GM23248 (cell line): Measurements from ENCODE around the gene ZNF407. TPM values are rescaled to one million over a fixed set of nuclear protein-coding genes. Genes with fewer than 3 reads are reported as not detected.
"Not testable (repeated sequence)": the region's sequence is repeated elsewhere in the genome, so short reads cannot be mapped to it uniquely, and the experiment has no call there.

Experiments used
- DNase-seq: peaks from one replicate; pipeline ENCODE4 v3.0.0-alpha.2; 2015
- H2AFZ ChIP-seq: fragments of 200-600 bp; sonication (generic); 2 replicates; pipeline ENCODE4 v1.6.1; 2016; ENCODE audit warnings: antibody characterized with exemption
- H3F3A ChIP-seq: fragments of 200-600 bp; sonication (generic); 2 replicates; pipeline ENCODE4 v1.6.1; 2016; ENCODE audit warnings: mild to moderate bottlenecking, antibody characterized with exemption, mixed run types; ENCODE audit not compliant: insufficient read depth
- H3K27ac ChIP-seq: fragments of 200-600 bp; sonication (generic); 2 replicates; pipeline ENCODE4 v1.5.1; 2016; ENCODE audit warnings: mild to moderate bottlenecking
- H3K27me3 ChIP-seq: fragments of 200-600 bp; sonication (generic); replicated peaks from 2 replicates; pipeline ENCODE4 v1.6.1; 2016; ENCODE audit warnings: mild to moderate bottlenecking; ENCODE audit not compliant: insufficient read depth
- H3K36me3 ChIP-seq: fragments of 200-600 bp; sonication (generic); 2 replicates; pipeline ENCODE4 v1.6.1; 2016; ENCODE audit warnings: low read depth, mild to moderate bottlenecking
- H3K4me1 ChIP-seq: fragments of 200-600 bp; sonication (generic); 2 replicates; pipeline ENCODE4 v1.6.1; 2016; ENCODE audit warnings: mild to moderate bottlenecking; ENCODE audit not compliant: insufficient read depth
- H3K4me2 ChIP-seq: fragments of 200-600 bp; sonication (generic); one replicate; pipeline ENCODE4 v1.6.1; 2016; ENCODE audit warnings: mild to moderate bottlenecking; ENCODE audit not compliant: unreplicated experiment
- H3K4me3 ChIP-seq: fragments of 200-600 bp; sonication (generic); 2 replicates; pipeline ENCODE4 v1.5.1; 2016; ENCODE audit warnings: mild to moderate bottlenecking
- H3K79me2 ChIP-seq: fragments of 200-600 bp; sonication (generic); 2 replicates; pipeline ENCODE4 v1.6.1; 2016; ENCODE audit warnings: mild to moderate bottlenecking; ENCODE audit not compliant: insufficient read depth
- H3K9ac ChIP-seq: fragments of 200-600 bp; sonication (generic); 2 replicates; pipeline ENCODE4 v1.6.1; 2016; ENCODE audit warnings: mild to moderate bottlenecking
- H3K9me2 ChIP-seq: fragments of 200-600 bp; sonication (generic); 2 replicates; pipeline ENCODE4 v1.6.1; 2016; ENCODE audit warnings: mixed run types, mild to moderate bottlenecking, moderate library complexity; ENCODE audit not compliant: insufficient read depth
- H3K9me3 ChIP-seq: fragments of 200-600 bp; sonication (generic); one replicate; pipeline ENCODE4 v1.6.1; 2017; ENCODE audit warnings: low read depth
- H4K20me1 ChIP-seq: fragments of 200-600 bp; sonication (generic); 2 replicates; pipeline ENCODE4 v1.6.0; 2016; ENCODE audit not compliant: insufficient read depth
- EZH2 ChIP-seq: fragments of 200-600 bp; sonication (generic); IDR thresholded peaks from 2 replicates; pipeline ENCODE4 v1.6.1; 2018; ENCODE audit warnings: antibody characterized with exemption, mild to moderate bottlenecking; ENCODE audit not compliant: insufficient read depth, poor library complexity, severe bottlenecking
- EZH2phosphoT487 ChIP-seq: fragments of 200-600 bp; sonication (generic); IDR thresholded peaks from 2 replicates; pipeline ENCODE4 v1.6.1; 2018; ENCODE audit warnings: antibody characterized with exemption, moderate library complexity, mild to moderate bottlenecking, low read depth; ENCODE audit not compliant: insufficient read depth
- WGBS, 2 experiments: methylation state at CpG; one replicate each; pipeline ENCODE4 v1.1.6; 2015 to 2017; ENCODE audit warnings: low lambda C conversion rate in 2 of 2, low coverage in 1 of 2; ENCODE audit errors: missing lambda C conversion rate in 2 of 2; 5-methylcytosine and 5-hydroxymethylcytosine counted together
- in situ Hi-C: fragments of 300-500 bp; cut with MboI; formaldehyde crosslinking; loops from 2 replicates; pipeline ENCODE4 v1.15.0; 2020
- polyA plus RNA-seq: library from polyadenylated mRNA; unstranded; fragments of >200 nt; fragmentation: Nextera tagmentation; extraction: Ambion mirVana; gene quantifications from 2 replicates; pipeline ENCODE4 v1.2.1, GENCODE V29; 2016
- total RNA-seq: library from RNA; depleted of rRNA; stranded (reverse); fragments of >200 nt; shearing (Covaris generic); gene quantifications from 2 replicates; pipeline ENCODE4 v1.2.3, GENCODE V29; 2014

Gene ZNF407
- total and polyA plus RNA-seq, 2 experiments from 2014 or later, result 2.6 to 6.3 TPM

GRCh38 chr18:74967979-74968378 lies 370.3 kb downstream of the ZNF407 start:
- Histone ChIP-seq H4K20me1 (no peaks in the 10 kb centered on the region), H2AFZ (no peak overlapping the region), H3K27ac (no peak overlapping the region), H3K36me3 (no peaks in the 10 kb centered on the region), H3K79me2 (no peaks in the 10 kb centered on the region), H3K9me3 (no peaks in the 10 kb centered on the region), H3K4me1 (no peaks in the 10 kb centered on the region), H3K9me2 (no peaks in the 10 kb centered on the region), H3K4me3 (no peak overlapping the region), H3K27me3 (no peaks in the 10 kb centered on the region), H3F3A (no peaks in the 10 kb centered on the region), H3K9ac (no peak overlapping the region), H3K4me2 (no peak overlapping the region)
- no peak for TF ChIP-seq EZH2phosphoT487
- no peak for TF ChIP-seq EZH2
- no peak for DNase-seq
- 92 to 95% methylated on average over 2 of the region's 2 CpGs for WGBS, 2 experiments
- in situ Hi-C loops, result loop anchor here (10.0 kb wide), 1 partner anchor 303 kb away; no protein-coding TSS in a partner anchor

GRCh38 chr18:74971358-74971757 lies 373.7 kb downstream of the ZNF407 start:
- H3K79me2 ChIP-seq, H3K4me1 ChIP-seq, H3K27me3 ChIP-seq, H3F3A ChIP-seq, H3K9me3 ChIP-seq, H4K20me1 ChIP-seq, H3K4me3 ChIP-seq, H2AFZ ChIP-seq, in situ Hi-C loops, H3K36me3 ChIP-seq, H3K27ac ChIP-seq, H3K9me2 ChIP-seq, H3K4me2 ChIP-seq, DNase-seq, H3K9ac ChIP-seq: not testable (repeated sequence)
- 94 to 95% methylated on average over 4 of the region's 4 CpGs for WGBS, 2 experiments

DNA sequence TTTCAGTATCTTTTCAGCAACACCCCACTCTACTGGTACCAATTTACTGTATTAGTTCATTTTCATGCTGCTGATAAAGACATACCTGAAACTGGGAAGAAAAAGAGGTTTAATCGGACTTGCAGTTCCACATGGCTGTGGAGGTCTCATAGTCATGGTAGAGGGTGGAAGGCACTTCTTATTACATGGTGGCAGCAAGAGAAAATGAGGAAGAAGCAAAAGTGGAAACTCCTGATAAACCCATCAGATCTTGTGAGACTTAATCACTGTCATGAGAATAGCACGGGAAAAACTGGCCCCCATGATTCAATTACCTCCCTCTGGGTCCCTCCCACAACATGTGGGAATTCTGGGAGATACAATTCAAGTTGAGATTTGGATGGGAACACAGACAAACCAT lies 374.1 kb downstream of the ZNF407 start:
- H3K4me3 ChIP-seq, H4K20me1 ChIP-seq, H3K36me3 ChIP-seq, H3K79me2 ChIP-seq, H3K9me3 ChIP-seq, H3K4me1 ChIP-seq, DNase-seq, H3K9me2 ChIP-seq, H3K4me2 ChIP-seq, H3K27ac ChIP-seq, H3K9ac ChIP-seq, H3F3A ChIP-seq, H3K27me3 ChIP-seq, in situ Hi-C loops, H2AFZ ChIP-seq: not testable (repeated sequence)
- 97 to 99% methylated on average over 2 of the region's 2 CpGs for WGBS, 2 experiments

- Histone ChIP-seq H3K9ac (no peak overlapping the region), H4K20me1 (no peaks in the 10 kb centered on the region), H3K27me3 (no peaks in the 10 kb centered on the region), H3K9me3 (no peaks in the 10 kb centered on the region), H2AFZ (no peak overlapping the region), H3K36me3 (no peaks in the 10 kb centered on the region), H3K27ac (no peak overlapping the region), H3K4me2 (no peak overlapping the region), H3K4me1 (no peaks in the 10 kb centered on the region), H3K4me3 (no peak overlapping the region), H3K79me2 (no peaks in the 10 kb centered on the region), H3K9me2 (no peaks in the 10 kb centered on the region), H3F3A (no peaks in the 10 kb centered on the region)
- in situ Hi-C loops, result no loop called here
- no peak for TF ChIP-seq EZH2
- TF ChIP-seq EZH2phosphoT487, result no peak
- 60 to 66% methylated on average over 1 of the region's 1 CpG for WGBS, 2 experiments
- DNase-seq, result no peak
These were observed 374.7 kb downstream of the ZNF407 start for GRCh38 chr18:74972354-74972753.

DNA sequence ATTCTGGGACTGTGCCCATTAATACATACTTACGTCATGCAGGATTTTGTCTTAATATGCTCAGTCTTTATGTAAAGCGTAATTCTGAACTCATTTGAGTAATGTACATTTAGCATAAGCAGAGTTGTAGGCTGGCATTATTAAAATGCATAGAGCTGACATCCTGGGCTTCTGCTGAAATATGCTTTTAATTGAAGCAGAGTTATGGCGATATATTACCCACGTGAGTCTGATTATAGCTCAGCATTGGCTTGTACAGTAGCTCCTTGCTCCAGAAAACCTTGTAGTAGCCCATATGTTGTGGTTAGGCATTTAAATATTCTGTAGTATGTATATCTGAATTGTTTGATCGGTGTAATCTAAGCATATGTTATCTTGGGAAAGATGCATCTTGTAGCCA lies 377.3 kb downstream of the ZNF407 start:
- Histone ChIP-seq H3K36me3 (no peaks in the 10 kb centered on the region), H3K4me2 (no peak overlapping the region), H3F3A (no peaks in the 10 kb centered on the region), H3K79me2 (no peaks in the 10 kb centered on the region), H3K9ac (no peak overlapping the region), H3K27me3 (no peaks in the 10 kb centered on the region), H3K9me2 (no peaks in the 10 kb centered on the region), H3K4me1 (no peaks in the 10 kb centered on the region), H3K4me3 (no peak overlapping the region), H4K20me1 (no peaks in the 10 kb centered on the region), H2AFZ (no peak overlapping the region), H3K27ac (no peak overlapping the region), H3K9me3 (no peaks in the 10 kb centered on the region)
- WGBS, 2 experiments, result 50 to 56% methylated on average over 5 of the region's 5 CpGs
- in situ Hi-C loops, result no loop called here
- DNase-seq, result no peak
- no peak for TF ChIP-seq EZH2
- TF ChIP-seq EZH2phosphoT487, result no peak
